LNCaP clone FGC (cell line): ENCODE measurements around the gene C1D.

Source experiments
- DNase-seq: peaks from one replicate; pipeline ENCODE4 v3.0.0-alpha.2; 2011; ENCODE audit warnings: low read depth
- H3K4me3 ChIP-seq: 2 replicates; pipeline ENCODE4 v1.5.1; 2011; ENCODE audit warnings: mild to moderate bottlenecking, low read depth, low read length, control low read depth
- CTCF ChIP-seq: IDR thresholded peaks from 2 replicates; pipeline ENCODE4 v1.5.1; 2012; ENCODE audit warnings: mild to moderate bottlenecking; ENCODE audit not compliant: control insufficient read depth, insufficient read depth; ENCODE audit errors: extremely low read depth

Gene C1D

GRCh38 chr2:68103030-68103708, 40.4 kb upstream of the C1D start:
- no peak for DNase-seq
- no peak for TF ChIP-seq CTCF
- no peak overlapping the region for H3K4me3 ChIP-seq

- H3K4me3 ChIP-seq = no peak overlapping the region
- DNase-seq = no peak
- no peak for TF ChIP-seq CTCF
Measured at GRCh38 chr2:68100189-68100588, 37.4 kb upstream of the C1D start.

- no peak for TF ChIP-seq CTCF
- no peak overlapping the region for H3K4me3 ChIP-seq
- no peak for DNase-seq
Measured at GRCh38 chr2:68099260-68099659, 36.5 kb upstream of the C1D start.

GRCh38 chr2:68098291-68098797, 35.5 kb upstream of the C1D start:
- TF ChIP-seq CTCF = no peak
- H3K4me3 ChIP-seq = no peak overlapping the region
- DNase-seq = no peak

- TF ChIP-seq CTCF = no peak
- no peak for DNase-seq
- no peak overlapping the region for H3K4me3 ChIP-seq
Measured at GRCh38 chr2:68094111-68094510, 31.3 kb upstream of the C1D start.

GRCh38 chr2:68093634-68094033, 30.8 kb upstream of the C1D start:
- no peak for DNase-seq
- TF ChIP-seq CTCF = no peak
- H3K4me3 ChIP-seq = no peak overlapping the region

- no peak for DNase-seq
- TF ChIP-seq CTCF = no peak
- H3K4me3 ChIP-seq = no peak overlapping the region
Measured at GRCh38 chr2:68091439-68092034, 28.7 kb upstream of the C1D start.
